Dendritic cell treated with granulocyte-macrophage colony-stimulating factor and Interleukin-4, amounts not matched to agents 40 ng/mL and 50 ng/mL, for 4 days (primary cell): ENCODE data around the gene TMEM270.

Experiments used
- H3K27ac Mint-ChIP-seq: one replicate; pipeline ENCODE4 v1.8.0; 2022; ENCODE audit warnings: mild to moderate bottlenecking, mixed read lengths
- H3K27me3 Mint-ChIP-seq: one replicate; pipeline ENCODE4 v1.8.0; 2022; ENCODE audit warnings: mild to moderate bottlenecking, mixed read lengths
- H3K36me3 Mint-ChIP-seq: one replicate; pipeline ENCODE4 v1.8.0; 2022; ENCODE audit warnings: low read depth, mixed read lengths
- H3K4me1 Mint-ChIP-seq: one replicate; pipeline ENCODE4 v1.8.0; 2022; ENCODE audit warnings: low read depth, mixed read lengths
- H3K4me3 Mint-ChIP-seq: one replicate; pipeline ENCODE4 v1.8.0; 2022; ENCODE audit warnings: mild to moderate bottlenecking, moderate library complexity, mixed read lengths
- H3K9me3 Mint-ChIP-seq: one replicate; pipeline ENCODE4 v1.8.0; 2022; ENCODE audit warnings: mixed read lengths
- intact Hi-C: fragments of 100-400 bp; cut with micrococcal nuclease; formaldehyde crosslinking; loops from one replicate; pipeline ENCODE4 v1.15.0; 2022

Gene TMEM270

DNA sequence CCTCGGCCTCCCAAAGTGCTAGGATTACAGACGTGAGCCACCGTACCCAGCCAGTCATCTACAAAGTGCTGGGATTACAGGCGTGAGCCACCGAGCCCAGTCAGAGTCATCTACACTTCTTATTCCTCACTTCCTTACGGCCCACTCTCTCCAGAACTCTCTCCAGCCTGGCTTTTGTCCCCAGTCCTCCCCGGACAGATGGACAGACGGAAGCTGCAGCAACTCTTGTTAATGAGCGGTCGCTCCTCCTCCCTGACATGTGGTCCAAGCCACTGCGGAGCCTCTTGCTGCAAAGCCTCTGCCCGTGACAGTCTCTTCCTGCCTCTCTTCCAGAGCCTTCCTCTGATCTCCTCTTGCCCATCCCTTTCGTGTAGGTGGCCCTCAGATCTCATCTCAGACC is 45.9 kb downstream of the TMEM270 start:
- Mint-ChIP-seq H3K27ac (no peak overlapping the region), H3K27me3 (peaks cover 5% of the 10 kb centered on the region), H3K36me3 (no peaks in the 10 kb centered on the region), H3K4me1 (peaks cover 28% of the 10 kb centered on the region), H3K9me3 (no peaks in the 10 kb centered on the region), H3K4me3 (no peak overlapping the region)
- intact Hi-C loops = no loop called here

DNA sequence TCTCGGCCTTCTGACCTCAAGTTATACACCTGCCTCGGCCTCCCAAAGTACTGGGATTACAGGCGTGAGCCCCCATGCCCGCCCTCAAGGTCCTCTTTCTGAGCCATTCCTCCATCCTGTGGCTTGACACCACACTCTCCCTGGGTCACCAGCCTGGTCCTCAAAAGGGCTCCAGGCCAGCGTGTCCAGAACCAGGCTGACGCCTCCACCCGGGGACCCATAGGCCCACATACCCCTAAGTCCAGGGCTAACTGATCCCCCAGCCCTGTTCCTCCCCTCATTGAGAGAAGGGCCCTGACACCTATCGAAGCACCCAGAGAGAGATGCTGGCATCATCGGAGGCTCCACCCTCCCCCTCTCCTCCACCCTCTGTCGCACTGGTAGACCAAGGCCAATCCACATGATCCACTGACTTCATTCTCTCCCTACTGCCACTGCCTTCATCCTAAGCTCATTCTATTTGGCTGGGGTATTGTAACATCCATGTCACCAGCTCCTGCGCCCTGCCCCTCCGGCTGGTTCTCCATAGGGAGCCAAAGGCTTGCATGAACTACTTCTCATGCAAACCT is 46.7 kb downstream of the TMEM270 start:
- peaks cover 28% of the 10 kb centered on the region for H3K4me1 Mint-ChIP-seq
- H3K4me3 Mint-ChIP-seq = no peak overlapping the region
- intact Hi-C loops = no loop called here
- no peaks in the 10 kb centered on the region for H3K9me3 Mint-ChIP-seq
- H3K27ac Mint-ChIP-seq = peak overlapping the region; percentile 12
- peaks cover 5% of the 10 kb centered on the region for H3K27me3 Mint-ChIP-seq
- no peaks in the 10 kb centered on the region for H3K36me3 Mint-ChIP-seq

DNA sequence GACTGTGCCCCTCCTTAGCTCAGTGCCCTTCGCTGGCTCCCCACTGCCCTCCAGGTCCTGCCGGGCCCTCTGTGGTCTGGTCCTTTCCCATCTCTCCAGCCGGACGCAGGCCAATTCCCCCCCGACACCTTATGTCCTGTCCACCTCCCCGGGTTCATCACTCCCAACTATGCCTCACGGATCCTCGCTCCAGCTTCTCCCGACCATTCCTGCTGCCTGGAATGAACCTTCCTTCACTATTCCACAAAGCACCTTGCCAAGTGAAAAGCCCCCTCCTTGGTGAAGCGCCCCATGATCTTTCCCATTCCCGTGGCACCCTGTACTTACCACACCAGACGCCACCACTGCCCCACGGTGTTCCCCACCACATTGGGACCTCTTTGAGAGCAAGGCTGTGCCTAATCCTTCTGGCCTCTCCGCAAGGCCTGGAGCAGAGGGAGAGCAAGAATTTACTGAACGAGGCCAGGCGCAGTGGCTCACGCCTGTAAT is 47.2 kb downstream of the TMEM270 start:
- intact Hi-C loops = no loop called here
- H3K27me3 Mint-ChIP-seq = peaks cover 5% of the 10 kb centered on the region
- peaks cover 28% of the 10 kb centered on the region for H3K4me1 Mint-ChIP-seq
- H3K36me3 Mint-ChIP-seq = no peaks in the 10 kb centered on the region
- H3K27ac Mint-ChIP-seq = peak overlapping the region; percentile 12
- no peaks in the 10 kb centered on the region for H3K9me3 Mint-ChIP-seq
- no peak overlapping the region for H3K4me3 Mint-ChIP-seq

DNA sequence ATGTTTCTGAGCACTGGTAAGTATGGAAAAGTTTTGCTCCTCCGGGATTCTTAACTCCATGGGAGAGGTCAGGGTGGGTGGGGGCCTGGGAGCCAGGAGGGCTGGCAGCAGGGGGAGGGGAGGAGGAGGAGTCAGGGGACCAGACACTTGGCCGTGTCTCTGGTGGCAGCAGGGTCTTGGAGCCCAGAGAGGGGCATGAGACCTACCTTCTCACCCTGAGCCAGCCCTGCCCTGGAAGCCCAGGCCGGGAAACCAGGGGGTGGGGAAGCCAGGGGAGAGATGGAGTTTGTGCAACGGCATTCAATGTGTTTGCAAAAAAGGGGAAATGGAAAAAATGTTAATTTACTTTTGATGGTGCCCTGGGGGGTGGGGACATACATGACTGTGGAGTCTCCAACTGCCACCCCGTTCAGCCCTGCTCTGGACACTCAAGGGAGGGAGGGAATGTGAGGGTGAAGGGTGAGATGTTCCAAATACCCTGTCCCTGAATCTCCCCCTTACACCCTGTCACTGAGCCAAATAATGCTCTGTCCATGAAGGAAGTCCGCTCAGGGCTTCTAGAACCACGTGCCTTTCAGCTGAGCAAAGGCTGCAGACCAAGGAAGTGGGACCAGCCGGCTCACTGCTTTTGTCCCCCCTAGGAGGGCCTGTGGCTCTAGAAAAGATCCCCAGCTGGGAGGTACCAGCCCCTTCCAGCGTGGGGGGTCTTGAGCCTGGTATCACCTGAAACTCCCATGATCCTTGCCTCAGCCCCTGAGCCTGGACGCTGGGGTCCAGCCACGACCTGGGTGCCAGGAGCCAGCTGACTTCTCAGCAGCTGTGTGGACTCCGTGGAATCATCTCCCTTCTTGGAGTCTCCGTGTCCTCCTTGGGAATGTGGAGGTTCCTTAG is 48.3 kb downstream of the TMEM270 start:
- Mint-ChIP-seq H3K4me3 (peak overlapping the region; percentile 13), H3K4me1 (peaks cover 25% of the 10 kb centered on the region), H3K27me3 (peaks cover 1% of the 10 kb centered on the region), H3K36me3 (no peaks in the 10 kb centered on the region), H3K27ac (peak overlapping the region; percentile 76), H3K9me3 (no peaks in the 10 kb centered on the region)
- intact Hi-C loops = no loop called here

DNA sequence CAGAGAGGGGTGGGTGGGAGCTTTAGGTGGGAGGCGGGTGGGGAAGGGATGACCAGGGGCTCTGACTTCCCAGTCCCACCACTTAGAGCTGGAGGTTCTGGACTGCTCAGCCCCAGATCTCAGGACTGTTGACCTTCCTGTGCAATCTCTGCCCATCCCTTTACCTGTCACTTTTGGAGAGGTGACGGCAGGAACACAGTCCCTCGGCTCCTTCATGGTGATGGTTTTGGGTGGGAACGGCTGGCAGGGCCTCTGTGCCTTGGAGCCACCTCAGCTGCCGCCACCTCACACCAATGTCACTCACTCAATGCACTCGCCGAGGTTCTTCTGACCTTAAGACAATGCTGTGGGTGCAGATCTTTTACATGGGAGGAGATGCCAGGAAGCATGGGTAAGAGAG is 49.0 kb downstream of the TMEM270 start:
- Mint-ChIP-seq H3K27ac (peak overlapping the region; percentile 76), H3K9me3 (no peaks in the 10 kb centered on the region), H3K27me3 (peaks cover 3% of the 10 kb centered on the region), H3K4me1 (peaks cover 23% of the 10 kb centered on the region), H3K4me3 (no peak overlapping the region), H3K36me3 (no peaks in the 10 kb centered on the region)
- intact Hi-C loops = no loop called here

DNA sequence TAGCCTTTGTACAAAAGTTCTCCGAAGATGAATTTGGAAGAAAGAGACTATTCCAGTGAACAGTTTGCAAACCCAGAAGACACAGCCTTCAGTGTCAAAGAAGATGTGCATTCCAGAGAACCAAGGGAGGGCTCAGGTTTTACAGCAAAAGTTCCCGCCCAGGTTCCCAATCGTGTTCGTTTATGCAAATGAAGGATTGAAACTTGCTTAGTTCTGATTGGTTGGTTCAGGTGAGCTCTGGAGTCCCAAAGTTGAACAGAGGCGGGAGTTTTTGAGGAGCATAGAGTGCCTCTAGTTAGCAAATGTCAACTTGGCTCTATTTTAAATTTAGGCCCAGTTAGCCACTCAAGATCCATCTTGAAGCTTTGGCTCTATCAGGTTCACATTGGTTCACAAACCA is 51.3 kb downstream of the TMEM270 start:
- H3K36me3 Mint-ChIP-seq = no peaks in the 10 kb centered on the region
- H3K4me3 Mint-ChIP-seq = no peak overlapping the region
- no peaks in the 10 kb centered on the region for H3K9me3 Mint-ChIP-seq
- peaks cover 3% of the 10 kb centered on the region for H3K27me3 Mint-ChIP-seq
- intact Hi-C loops = no loop called here
- peaks cover 18% of the 10 kb centered on the region for H3K4me1 Mint-ChIP-seq
- no peak overlapping the region for H3K27ac Mint-ChIP-seq
